GM12865 (cell line): ENCODE results near the gene TMC5.
"Not testable (repeated sequence)": the region's sequence is repeated elsewhere in the genome, so short reads cannot be mapped to it uniquely, and the experiment has no call there.

Source experiments
- DNase-seq: peaks from one replicate; pipeline ENCODE4 v3.0.0; 2010; ENCODE audit warnings: low read depth
- H3K4me3 ChIP-seq: 2 replicates; pipeline ENCODE4 v1.5.1; 2011; ENCODE audit warnings: mild to moderate bottlenecking, low read depth, low read length, control low read depth
- TF ChIP-seq, protein P1 (sequence below): IDR thresholded peaks from 2 replicates; pipeline ENCODE4 v1.5.1; 2011; ENCODE audit warnings: low read length, control low read depth, low read depth, inconsistent platforms; ENCODE audit not compliant: insufficient read depth; ENCODE audit errors: missing control alignments

The TMC5 gene

DNA sequence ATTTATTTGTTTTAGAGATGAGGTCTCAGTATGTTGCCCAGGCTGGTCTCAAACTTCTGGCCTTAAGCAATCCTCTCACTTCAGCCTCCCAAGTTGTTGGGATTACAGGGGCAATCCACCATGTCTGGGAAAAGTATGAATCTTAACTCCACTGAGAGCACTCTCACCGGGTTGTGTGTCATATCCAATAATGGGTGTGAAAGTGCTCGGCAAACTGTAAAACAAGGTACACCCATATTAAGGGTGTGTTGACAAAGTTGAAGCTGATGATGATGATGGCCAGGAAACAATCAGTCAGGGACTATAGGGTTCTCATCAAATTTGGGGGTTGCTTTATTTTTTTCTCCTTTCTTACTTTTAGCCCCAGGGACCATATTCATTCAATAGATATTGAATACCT lies 25.3 kb upstream of the TMC5 start:
- TF ChIP-seq, protein P1, sequence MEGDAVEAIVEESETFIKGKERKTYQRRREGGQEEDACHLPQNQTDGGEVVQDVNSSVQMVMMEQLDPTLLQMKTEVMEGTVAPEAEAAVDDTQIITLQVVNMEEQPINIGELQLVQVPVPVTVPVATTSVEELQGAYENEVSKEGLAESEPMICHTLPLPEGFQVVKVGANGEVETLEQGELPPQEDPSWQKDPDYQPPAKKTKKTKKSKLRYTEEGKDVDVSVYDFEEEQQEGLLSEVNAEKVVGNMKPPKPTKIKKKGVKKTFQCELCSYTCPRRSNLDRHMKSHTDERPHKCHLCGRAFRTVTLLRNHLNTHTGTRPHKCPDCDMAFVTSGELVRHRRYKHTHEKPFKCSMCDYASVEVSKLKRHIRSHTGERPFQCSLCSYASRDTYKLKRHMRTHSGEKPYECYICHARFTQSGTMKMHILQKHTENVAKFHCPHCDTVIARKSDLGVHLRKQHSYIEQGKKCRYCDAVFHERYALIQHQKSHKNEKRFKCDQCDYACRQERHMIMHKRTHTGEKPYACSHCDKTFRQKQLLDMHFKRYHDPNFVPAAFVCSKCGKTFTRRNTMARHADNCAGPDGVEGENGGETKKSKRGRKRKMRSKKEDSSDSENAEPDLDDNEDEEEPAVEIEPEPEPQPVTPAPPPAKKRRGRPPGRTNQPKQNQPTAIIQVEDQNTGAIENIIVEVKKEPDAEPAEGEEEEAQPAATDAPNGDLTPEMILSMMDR, result no peak
- DNase-seq, result no peak

DNA sequence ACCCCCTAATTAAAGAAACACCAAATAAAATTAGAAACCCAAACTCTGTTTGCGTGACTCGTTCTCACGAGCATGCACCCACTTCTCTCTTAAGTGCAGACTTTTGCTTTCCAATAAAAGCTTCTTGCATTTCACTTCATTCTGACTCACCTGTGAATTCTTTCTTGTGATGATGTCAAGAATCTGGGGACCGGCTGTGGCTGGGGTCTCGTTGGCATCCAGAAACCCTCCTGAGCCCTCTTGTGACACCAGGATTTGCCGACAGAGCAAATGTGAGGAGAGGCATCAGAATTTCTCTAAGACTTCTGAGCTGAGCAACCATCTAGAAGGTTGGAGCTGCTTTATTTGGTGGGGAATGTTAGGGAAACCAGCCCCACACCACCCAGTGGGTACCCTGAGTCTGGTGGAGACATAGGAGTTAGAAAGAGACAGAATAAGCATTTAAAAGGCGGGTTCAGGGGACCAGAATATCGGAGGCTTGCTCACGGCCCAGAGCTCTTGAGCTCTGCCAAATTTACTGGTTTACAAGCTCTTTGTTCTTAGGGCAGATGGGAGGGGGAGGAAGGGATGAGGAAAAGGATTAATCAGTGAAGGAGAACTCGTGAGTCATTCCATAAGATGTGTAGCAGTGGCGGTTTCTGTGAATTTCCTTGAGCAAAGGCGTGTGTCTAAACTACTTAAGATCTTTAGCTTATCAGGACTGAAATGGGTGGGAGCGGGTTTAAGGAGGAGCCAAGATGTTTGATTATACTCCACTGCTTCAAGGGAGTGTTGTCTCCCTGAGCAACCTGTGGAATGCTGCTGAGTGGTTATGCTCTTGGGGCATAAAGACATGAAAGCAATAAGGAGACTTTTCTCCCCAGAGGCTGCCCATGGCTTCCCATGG lies 24.2 kb upstream of the TMC5 start:
- no peak for DNase-seq
- TF ChIP-seq, protein P1, result no peak
- H3K4me3 ChIP-seq, result no peak overlapping the region

More for the DNA sequence above, 25.3 kb upstream of the TMC5 start:
- H3K4me3 ChIP-seq, result no peak overlapping the region

DNA sequence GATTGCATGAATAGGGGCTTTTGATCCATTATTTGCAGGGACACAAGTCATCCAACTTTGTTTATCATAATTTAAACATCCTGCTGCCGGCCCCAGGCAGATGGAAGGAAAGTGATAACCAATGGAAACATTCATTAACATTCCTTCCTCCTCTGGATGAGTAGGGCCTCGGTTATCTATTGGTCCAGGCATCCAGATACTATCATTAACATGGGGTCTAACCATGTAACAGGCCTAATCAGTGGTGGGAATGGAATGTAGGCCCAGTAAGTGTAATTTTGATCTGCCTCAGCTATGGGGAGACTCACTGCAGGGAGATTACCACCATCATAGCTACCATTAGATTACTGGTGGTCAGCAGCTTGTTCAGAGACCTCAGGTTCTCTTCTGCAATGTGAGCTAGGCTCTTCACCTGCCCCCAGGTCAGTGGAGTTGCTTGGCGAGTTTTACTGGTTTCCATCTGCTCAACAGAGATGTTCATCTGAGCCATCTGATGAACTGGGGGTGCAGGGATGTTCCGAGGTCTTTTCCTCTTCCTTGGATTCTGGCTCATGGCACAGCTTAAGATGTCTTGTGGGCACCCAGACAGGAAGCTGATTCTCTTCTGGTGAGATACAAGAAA lies 21.9 kb upstream of the TMC5 start:
- not testable (repeated sequence) for H3K4me3 ChIP-seq, DNase-seq

DNA sequence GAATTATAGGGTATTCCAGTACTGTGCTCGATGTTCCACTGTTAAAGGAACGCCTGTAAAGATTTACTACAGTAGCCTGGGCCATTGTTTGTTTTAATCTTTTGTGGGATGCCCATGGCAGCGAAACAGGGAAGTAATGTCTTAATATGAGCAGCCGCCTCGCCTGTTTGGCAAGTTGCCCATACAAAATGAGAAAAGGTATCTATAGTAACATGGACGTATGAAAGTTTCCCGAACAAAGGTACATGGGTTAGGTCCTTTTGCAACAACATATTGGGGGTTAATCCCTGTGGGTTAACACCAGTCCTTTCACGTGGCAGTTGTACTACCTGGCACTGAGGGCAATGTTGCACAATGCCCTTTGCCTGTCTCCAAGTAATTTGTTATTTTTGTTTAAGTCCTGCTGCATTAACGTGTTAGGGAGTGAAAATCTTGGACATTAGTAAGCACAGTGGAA lies 21.1 kb upstream of the TMC5 start:
- H3K4me3 ChIP-seq, result no peak overlapping the region
- TF ChIP-seq, protein P1, result no peak
- no peak for DNase-seq

DNA sequence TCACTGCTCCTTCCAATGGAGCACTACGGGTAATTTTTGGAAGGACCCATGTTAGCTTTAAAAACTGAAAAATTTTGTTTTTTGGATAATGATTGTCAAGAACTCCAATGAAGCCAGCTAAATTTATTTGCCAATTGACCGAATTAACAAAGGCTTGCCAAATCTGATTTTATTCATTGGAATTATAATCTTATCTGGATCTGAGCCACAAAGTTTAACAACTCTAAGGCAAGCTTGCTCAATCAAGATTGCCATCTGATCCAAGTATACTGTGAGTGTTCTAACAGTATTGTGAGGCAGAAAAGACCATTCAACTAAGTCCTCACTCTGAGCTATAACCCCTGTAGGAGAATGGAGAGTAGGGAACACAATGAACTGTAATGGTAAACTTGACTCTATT lies 20.3 kb upstream of the TMC5 start:
- H3K4me3 ChIP-seq, DNase-seq: not testable (repeated sequence)

DNA sequence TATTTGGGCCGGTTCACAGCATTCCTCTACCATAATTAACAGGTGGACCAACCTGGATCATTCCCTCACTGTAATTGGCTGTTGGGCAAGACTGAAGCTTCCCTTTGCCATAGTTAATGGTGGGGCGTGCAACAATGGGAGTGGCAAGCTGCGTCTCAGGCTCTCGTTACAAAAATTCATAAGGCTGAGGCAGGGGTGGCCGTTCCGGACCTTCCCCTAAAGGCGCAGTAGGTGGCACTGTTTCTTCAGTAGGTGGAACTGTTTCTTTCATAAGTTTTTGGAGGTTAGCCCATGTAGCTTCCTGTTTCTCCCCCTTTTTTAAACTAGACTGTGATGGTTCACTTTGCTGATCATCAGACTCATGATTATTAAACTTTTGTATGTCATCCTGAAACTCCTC lies 17.0 kb upstream of the TMC5 start:
- DNase-seq, result peak; percentile 15
- TF ChIP-seq, protein P1, result peak; percentile 6
- H3K4me3 ChIP-seq, result no peak overlapping the region

DNA sequence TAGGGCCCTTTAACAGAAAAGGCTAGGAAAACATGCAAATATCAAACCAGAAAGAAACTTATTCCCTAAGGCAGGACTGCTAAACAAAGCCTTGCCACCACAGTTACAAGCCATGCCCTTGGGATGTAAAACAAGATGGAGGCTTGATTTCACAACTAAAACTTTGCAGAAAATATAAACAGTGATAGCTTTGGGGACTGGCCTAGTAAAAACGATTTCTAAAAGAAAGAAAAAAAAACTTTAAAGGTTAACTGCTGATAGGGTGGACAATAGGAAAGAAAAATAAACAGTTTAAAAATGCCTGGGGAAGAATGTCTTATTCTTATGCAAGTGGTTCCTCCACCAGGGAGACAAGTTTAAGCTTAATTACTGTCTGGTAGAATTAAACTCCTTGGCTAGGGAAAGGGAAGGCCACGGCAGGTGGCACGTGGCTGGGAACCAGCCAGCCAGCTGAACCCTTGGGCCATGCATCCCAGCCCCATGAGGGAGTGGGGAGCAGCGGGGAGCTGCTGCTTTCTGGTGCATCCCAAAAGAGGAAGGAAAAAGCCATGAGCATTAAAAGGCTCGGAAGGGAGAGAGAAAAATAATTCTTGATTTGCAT lies 10.7 kb upstream of the TMC5 start:
- no peak overlapping the region for H3K4me3 ChIP-seq
- TF ChIP-seq, protein P1, result no peak
- no peak for DNase-seq
